Myocyte (in vitro differentiated cells): ENCODE results near the gene CD83. TPM values are rescaled to one million over a fixed set of nuclear protein-coding genes. Genes with fewer than 3 reads are reported as not detected.
"Not testable (repeated sequence)": the region's sequence is repeated elsewhere in the genome, so short reads cannot be mapped to it uniquely, and the experiment has no call there.

ENCODE experiments used
- DNase-seq: peaks from one replicate; pipeline ENCODE4 v3.0.0-alpha.2; 2012; ENCODE audit warnings: low read depth
- polyA plus RNA-seq: library from polyadenylated mRNA; unstranded; fragments of >200 nt; gene quantifications from one replicate; pipeline ENCODE4 v1.2.1, GENCODE V29; 2012; ENCODE audit warnings: missing spikeins
- total RNA-seq: library from RNA; depleted of rRNA; stranded (reverse); fragments of >200 nt; gene quantifications from 2 replicates; pipeline ENCODE4 v1.2.3, GENCODE V29; 2014

The CD83 gene
- 0.16 and 0.37 TPM in 2 replicates for total RNA-seq
- polyA plus RNA-seq: 0.29 TPM

- DNase-seq: peak; percentile 44
These were observed at the start of gene CD83 for GRCh38 chr6:14117158-14118090. CD83 (plus strand) TSS chr6:14117772; CDS start chr6:14117812, 40 bp downstream.

DNA sequence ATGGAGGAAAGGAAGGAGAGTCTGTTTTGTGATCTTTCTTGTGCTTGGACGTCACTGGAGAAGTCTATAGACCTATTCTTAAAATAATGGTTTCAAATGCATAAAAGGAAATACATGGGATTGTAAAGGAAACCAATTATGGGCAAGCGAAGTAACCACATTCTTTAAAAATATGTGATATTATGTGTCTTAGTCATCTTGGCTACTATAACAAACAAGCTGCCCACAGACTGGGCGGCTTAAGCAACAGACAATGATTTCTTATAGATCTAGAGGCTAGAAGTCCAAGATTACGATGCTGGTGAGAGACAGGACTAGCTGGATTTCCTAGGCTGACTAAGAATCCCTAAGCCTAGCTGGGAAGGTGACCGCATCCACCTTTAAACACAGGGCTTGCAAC is 49.4 kb upstream of the CD83 start:
- peak; percentile 28 for DNase-seq

- DNase-seq: no peak
These were observed 48.9 kb upstream of the CD83 start for GRCh38 chr6:14068623-14069022.

GRCh38 chr6:14070457-14070856 is 47.1 kb upstream of the CD83 start:
- no peak for DNase-seq

DNA sequence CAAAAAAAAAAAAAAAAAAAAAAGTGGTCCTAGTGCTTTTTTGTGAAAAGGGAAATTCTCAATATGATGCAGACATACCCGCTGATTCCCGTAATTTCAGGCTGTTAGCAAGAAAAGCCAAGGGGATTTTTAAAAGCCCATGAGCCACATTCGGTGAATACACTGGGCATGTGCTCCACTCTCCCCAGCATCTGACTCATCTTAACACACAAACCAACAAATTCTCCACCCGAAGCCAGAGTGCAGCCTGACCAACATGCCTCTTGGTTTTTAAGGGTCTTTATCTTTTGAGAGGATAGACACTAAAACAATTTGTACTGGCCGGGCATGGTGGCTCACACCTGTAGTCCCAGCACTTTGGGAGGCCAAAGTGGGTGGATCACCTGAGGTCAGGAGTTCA is 45.5 kb upstream of the CD83 start:
- DNase-seq: peak; percentile 26

DNA sequence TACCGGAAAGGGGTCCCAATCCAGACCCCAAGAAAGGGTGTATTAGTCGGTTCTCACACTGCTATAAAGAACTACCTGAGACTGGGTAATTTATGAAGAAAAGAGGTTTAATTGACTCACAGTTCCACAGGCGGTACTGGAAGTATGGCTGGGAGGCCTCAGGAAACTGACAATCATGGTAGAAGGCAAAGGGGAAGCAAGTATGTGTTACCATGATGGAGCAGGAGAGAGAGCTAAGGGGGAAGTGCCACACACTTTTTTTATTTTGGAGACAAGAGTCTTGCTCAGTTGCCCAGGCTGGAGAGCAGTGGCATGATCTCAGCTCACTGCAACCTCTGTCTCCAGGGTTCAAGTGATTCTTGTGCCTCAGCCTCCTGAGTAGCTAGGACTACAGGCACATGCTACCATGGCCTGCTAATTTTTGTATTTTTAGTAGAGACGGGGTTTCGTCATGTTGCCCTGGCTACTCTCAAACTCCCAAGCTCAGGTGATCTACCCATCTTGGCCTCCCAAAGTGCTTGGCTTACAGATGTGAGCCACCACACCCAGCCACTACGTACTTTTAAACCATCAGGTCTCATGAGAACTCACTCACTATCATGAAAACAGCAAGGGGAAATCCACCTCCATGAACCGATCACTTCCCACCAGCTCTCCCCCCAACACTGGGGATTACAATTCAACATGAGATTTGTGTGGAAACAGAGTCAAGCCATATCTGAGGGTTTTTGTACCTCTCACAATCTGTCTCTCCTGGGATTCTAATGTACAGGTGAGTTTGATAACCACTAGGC is 43.8 kb upstream of the CD83 start:
- not testable (repeated sequence) for DNase-seq

GRCh38 chr6:14074476-14075094 is 43.0 kb upstream of the CD83 start:
- DNase-seq: no peak

DNA sequence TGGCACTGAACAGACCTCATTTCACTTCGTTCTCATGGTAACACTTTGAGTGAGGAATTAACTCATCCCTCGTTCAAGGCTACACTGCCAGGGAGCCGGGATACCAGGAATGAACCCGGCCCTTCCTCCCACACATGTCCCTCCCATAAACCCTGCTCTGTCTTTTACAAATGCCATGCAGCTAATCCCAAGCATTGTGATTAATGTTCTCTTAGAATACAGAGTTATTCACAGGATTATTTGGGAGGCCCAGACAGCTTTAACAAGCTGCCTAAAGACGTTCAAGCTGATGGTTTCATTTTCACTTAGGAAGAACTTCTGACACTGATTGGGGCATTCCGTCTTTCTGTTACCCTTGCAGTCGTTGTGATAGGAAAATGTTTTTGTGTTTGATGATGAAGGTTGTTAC is 42.5 kb upstream of the CD83 start:
- DNase-seq: peak; percentile 33

GRCh38 chr6:14077193-14077867 is 40.2 kb upstream of the CD83 start:
- DNase-seq: no peak

DNA sequence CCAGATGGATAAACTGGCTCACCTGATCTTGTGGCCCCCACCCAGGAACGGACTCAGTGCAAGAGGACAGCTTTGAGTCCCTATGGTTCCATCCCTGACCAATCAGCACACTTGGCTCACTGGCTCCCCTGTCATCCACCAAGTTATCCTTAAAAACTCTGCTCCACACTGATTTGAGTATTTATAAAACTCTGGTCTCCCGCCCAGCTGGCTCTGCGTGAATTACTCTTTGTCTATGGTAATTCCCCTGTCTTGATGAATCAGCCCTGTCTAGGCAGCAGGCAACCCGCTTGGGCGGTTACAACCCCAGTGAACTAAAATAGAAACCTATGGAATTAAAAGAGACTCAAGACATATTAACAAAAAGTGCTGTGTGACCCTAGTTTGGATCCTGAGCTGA is 38.1 kb upstream of the CD83 start:
- peak; percentile 52 for DNase-seq

GRCh38 chr6:14079971-14080370 is 37.6 kb upstream of the CD83 start:
- no peak for DNase-seq

DNA sequence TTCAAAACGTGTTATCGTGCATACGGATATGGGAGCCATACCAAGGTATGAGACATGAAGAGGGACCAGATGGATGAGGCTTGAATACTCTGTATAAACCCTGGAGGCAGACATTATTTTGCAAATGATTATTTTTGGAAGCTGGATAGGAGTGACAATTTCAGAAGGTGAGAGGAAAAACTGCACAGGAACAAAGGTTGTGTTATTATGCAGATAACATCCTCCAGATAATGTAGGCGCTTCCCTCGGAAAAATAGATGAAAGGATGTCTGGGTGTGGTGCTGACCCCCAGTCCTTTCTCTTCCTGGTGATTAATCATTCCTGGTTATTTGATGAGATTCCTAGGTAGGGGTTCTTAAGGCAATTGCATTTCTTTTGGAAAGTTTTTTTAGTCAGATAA is 36.4 kb upstream of the CD83 start:
- no peak for DNase-seq

GRCh38 chr6:14082771-14083170 is 34.8 kb upstream of the CD83 start:
- no peak for DNase-seq

DNA sequence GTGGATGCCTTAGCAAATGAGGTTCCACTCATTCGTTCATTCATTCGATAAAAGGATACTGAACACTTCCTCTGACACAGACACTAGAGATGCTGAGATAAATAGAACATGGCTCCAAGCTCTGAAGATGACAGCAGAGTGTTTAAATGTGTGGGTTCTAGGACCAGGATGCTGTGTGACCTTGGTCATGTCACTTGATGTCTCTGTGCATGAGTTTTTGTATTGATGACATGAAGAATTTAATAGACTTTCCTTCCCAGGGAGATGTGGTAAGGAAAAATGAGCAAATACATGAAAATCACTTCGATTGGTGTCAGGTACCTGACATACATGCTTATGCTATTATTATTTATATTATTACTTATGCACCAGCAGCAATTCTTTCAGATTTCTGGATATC is 34.3 kb upstream of the CD83 start:
- DNase-seq: no peak

DNA sequence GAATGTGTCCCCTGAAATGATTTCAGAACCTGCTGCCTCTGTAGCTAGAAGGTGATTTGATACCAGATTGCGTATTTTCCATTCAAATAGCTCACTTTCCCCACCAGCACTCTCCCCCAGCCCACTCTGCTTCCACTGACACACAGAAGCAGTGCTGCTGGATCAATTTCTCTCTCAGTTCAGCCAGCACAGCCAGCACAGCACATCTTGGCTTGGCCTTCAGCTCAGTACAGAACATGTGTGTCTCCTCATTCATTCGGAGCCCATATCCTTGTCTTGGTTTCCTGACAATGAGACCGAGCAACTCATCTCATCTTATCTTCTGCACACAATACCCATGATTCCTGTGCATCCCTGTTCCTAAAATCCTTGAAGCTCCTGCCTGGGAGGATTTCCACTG is 33.8 kb upstream of the CD83 start:
- DNase-seq: no peak

GRCh38 chr6:14084388-14084787 is 33.2 kb upstream of the CD83 start:
- DNase-seq: no peak

DNA sequence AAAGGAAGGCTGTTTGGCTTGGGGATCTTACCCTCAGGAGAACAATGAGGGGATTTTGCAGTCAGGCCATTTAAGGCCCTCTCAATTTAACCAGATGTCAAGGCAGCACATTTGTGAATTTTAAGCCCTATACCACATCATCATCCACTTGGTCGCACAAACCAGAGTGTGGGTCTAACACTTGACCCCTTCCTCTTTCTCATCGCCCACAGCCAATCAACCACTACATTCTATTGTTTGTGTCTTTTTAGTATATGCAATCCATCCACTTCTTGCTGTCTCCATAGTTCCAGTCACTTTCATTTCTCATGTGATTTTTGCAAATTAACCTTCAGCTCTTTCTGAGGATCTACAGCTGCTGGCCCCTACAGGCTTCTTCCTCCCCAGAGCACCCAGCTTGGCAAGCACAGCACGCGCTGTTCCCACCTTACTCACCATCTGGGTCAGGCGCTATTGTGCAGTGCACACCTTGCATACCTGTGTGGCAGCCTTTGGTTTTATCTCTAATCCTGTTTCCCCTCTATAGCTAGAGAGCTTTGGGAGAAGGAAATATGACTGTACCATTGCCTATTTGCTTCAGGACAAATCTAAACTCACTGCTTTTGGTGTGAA is 32.3 kb upstream of the CD83 start:
- DNase-seq: no peak

- DNase-seq: no peak
These were observed 30.9 kb upstream of the CD83 start for GRCh38 chr6:14086701-14087100.

DNA sequence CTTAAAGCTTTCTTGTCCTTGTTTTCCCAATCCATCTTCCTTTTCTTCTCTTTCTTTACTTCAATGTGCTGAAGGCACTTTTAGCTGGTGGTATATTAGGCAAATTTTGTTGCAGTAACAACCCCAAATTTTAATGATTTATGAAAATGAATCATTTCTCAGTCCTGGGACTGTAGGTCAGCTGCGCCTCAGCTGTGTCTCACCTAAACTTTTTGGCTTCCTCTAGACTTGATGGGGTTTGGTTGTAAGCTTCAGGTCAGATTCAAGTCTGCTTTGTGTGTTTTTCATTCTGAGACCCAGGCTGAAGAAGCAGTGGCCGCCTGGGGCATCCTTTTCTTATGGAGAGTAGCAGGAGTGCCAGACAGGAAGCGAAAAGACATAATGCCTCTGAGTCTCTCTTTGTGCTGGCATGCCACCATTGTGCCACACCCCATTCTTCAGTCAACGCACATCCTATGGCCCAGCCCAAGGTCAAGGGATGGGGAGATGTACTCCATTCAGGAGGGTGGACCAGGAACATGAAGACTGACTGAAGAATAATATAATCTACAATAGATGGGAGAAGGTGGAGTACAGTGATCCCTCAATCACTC is 28.9 kb upstream of the CD83 start:
- no peak for DNase-seq

GRCh38 chr6:14089224-14089623 is 28.3 kb upstream of the CD83 start:
- DNase-seq: no peak
